MCF 10A (cell line): ENCODE data around the gene KDM5A. TPM values are rescaled to one million over a fixed set of nuclear protein-coding genes. Genes with fewer than 3 reads are reported as not detected.

ENCODE experiments used
- BruUV-seq: library from RNA; stranded (reverse); fragments of 400-500 nt; replicated peaks from 2 replicates; lab custom pipeline; 2021; lab: Mats Ljungman, UMichigan
- CTCF ChIA-PET: fragments of 300-600 bp; sonication (Branson Sonifier 250); formaldehyde crosslinking; extraction: SDS; loops from one replicate; lab custom pipeline; 2021; ENCODE audit warnings: antibody characterized with exemption, inconsistent platforms; lab: Yijun Ruan, JAX
- POLR2A ChIA-PET: fragments of 300-600, 350-650 bp; sonication (Branson Sonifier 250); formaldehyde crosslinking; extraction: SDS; loops from one replicate; lab custom pipeline; 2020; ENCODE audit warnings: antibody characterized with exemption, inconsistent platforms; lab: Yijun Ruan, JAX
- DNase-seq: peaks from one replicate; pipeline ENCODE4 v3.0.0-alpha.2; 2018; ENCODE audit not compliant: unreplicated experiment
- H3K27ac Mint-ChIP-seq: one replicate; pipeline ENCODE4 v1.8.0; 2022; ENCODE audit warnings: mild to moderate bottlenecking, low read depth, mixed read lengths; ENCODE audit not compliant: unreplicated experiment
- H3K27me3 Mint-ChIP-seq: one replicate; pipeline ENCODE4 v1.8.0; 2022; ENCODE audit warnings: mixed read lengths; ENCODE audit not compliant: insufficient read depth, unreplicated experiment
- H3K36me3 Mint-ChIP-seq: one replicate; pipeline ENCODE4 v1.8.0; 2022; ENCODE audit warnings: mild to moderate bottlenecking, moderate library complexity, mixed read lengths; ENCODE audit not compliant: insufficient read depth, unreplicated experiment
- H3K4me1 Mint-ChIP-seq: one replicate; pipeline ENCODE4 v1.8.0; 2022; ENCODE audit warnings: mixed read lengths; ENCODE audit not compliant: insufficient read depth, unreplicated experiment
- H3K4me3 Mint-ChIP-seq: one replicate; pipeline ENCODE4 v1.8.0; 2022; ENCODE audit warnings: mild to moderate bottlenecking, moderate library complexity, mixed read lengths; ENCODE audit not compliant: unreplicated experiment
- H3K9me3 Mint-ChIP-seq: one replicate; pipeline ENCODE4 v1.8.0; 2022; ENCODE audit warnings: mixed read lengths; ENCODE audit not compliant: unreplicated experiment
- CTCF ChIP-seq: fragments of 200-600 bp; IDR thresholded peaks from one replicate; pipeline ENCODE4 v1.8.0; 2022; ENCODE audit warnings: antibody characterized with exemption, mild to moderate bottlenecking; ENCODE audit not compliant: unreplicated experiment
- intact Hi-C: fragments of 100-400 bp; cut with micrococcal nuclease; formaldehyde crosslinking; loops from 2 replicates; pipeline ENCODE4 v1.14.1; 2022
- total RNA-seq: library from RNA; stranded (reverse); gene quantifications from 2 replicates; pipeline ENCODE4 v1.2.3, GENCODE V29; 2022

The KDM5A gene
- total RNA-seq, 1 experiment from 2014 or later, result 58.0 TPM

GRCh38 chr12:254039-254438 is 135.1 kb downstream of the KDM5A start:
- no TSS peak for BruUV-seq
- ChIA-PET POLR2A (no interaction called here), CTCF (no interaction called here)
- Mint-ChIP-seq H3K9me3 (no peaks in the 10 kb centered on the region), H3K27me3 (peaks cover 87% of the 10 kb centered on the region), H3K4me3 (no peak overlapping the region), H3K36me3 (peaks cover 8% of the 10 kb centered on the region), H3K4me1 (no peaks in the 10 kb centered on the region), H3K27ac (no peak overlapping the region)
- no peak for DNase-seq
- intact Hi-C loops, result no loop called here
- TF ChIP-seq CTCF, result no peak

- H3K4me3 Mint-ChIP-seq, result no peak overlapping the region
- H3K36me3 Mint-ChIP-seq, result peaks cover 12% of the 10 kb centered on the region
- H3K27ac Mint-ChIP-seq, result no peak overlapping the region
- POLR2A ChIA-PET, result no interaction called here
- no TSS peak for BruUV-seq
- no peak for TF ChIP-seq CTCF
- H3K27me3 Mint-ChIP-seq, result peaks cover 87% of the 10 kb centered on the region
- peaks cover under 1% of the 10 kb centered on the region for H3K9me3 Mint-ChIP-seq
- intact Hi-C loops, result no loop called here
- H3K4me1 Mint-ChIP-seq, result no peaks in the 10 kb centered on the region
- no peak for DNase-seq
- CTCF ChIA-PET, result no interaction called here
Measured at GRCh38 chr12:253116-253831, 135.8 kb downstream of the KDM5A start.

DNA sequence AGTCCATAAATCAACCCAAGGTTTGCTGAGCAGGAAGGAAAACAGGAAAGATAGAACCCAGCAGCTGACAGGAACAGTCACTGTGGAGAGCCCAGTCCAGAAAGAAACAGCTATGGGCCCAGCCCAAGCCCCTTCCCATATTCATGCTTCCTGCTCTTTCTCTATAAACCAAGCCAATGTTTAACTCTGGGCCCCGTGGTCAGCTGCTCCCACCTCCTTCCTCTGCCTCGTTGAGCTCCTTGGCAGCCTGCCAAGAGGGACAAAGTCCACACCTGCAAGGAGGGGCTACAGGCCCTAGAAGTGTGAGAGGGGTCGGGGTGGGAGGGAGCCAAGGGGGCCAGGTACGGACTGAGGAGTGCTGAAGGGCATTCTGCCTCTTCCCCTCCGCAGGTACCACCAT is 136.5 kb downstream of the KDM5A start:
- CTCF ChIA-PET, result no interaction called here
- no TSS peak for BruUV-seq
- H3K27me3 Mint-ChIP-seq, result peaks cover 87% of the 10 kb centered on the region

GRCh38 chr12:247271-247670 is 141.8 kb downstream of the KDM5A start:
- Mint-ChIP-seq H3K4me3 (no peak overlapping the region), H3K36me3 (peaks cover 6% of the 10 kb centered on the region), H3K27me3 (peaks cover 55% of the 10 kb centered on the region), H3K4me1 (no peaks in the 10 kb centered on the region), H3K9me3 (peaks cover 15% of the 10 kb centered on the region), H3K27ac (no peak overlapping the region)
- BruUV-seq, result no TSS peak
- no peak for DNase-seq
- ChIA-PET CTCF (no interaction called here), POLR2A (no interaction called here)
- intact Hi-C loops, result no loop called here
- no peak for TF ChIP-seq CTCF

More for the DNA sequence above, 136.5 kb downstream of the KDM5A start:
- POLR2A ChIA-PET, result no interaction called here
- no peaks in the 10 kb centered on the region for H3K4me1 Mint-ChIP-seq
- intact Hi-C loops, result no loop called here
- peaks cover 7% of the 10 kb centered on the region for H3K9me3 Mint-ChIP-seq
- DNase-seq, result no peak
- H3K36me3 Mint-ChIP-seq, result peaks cover 12% of the 10 kb centered on the region
- TF ChIP-seq CTCF, result no peak
- no peak overlapping the region for H3K4me3 Mint-ChIP-seq
- H3K27ac Mint-ChIP-seq, result no peak overlapping the region
